Keratinocyte (primary cell): ENCODE data around the gene HMCN1. TPM values are rescaled to one million over a fixed set of nuclear protein-coding genes. Genes with fewer than 3 reads are reported as not detected.

Experiments
- DNase-seq: peaks from one replicate; pipeline ENCODE4 v3.0.0-alpha.2; 2011; ENCODE audit warnings: low read depth, missing footprints, low spot score
- FAIRE-seq: peaks from 2 replicates; lab custom pipeline; 2011; peaks lifted over from hg19 to GRCh38; lab: Jason Lieb, UNC
- H2AFZ ChIP-seq: 2 replicates; pipeline ENCODE4 v1.6.0; 2012; ENCODE audit warnings: low read length, control low read depth, inconsistent platforms; ENCODE audit not compliant: control insufficient read depth
- H3K27ac ChIP-seq: 2 replicates; pipeline ENCODE4 v1.5.1; 2011; ENCODE audit warnings: low read length; ENCODE audit not compliant: control insufficient read depth, insufficient read depth
- H3K27me3 ChIP-seq: 3 replicates; pipeline ENCODE4 v1.6.0; 2011; ENCODE audit warnings: low read length; ENCODE audit not compliant: control insufficient read depth, insufficient read depth; ENCODE audit errors: extremely low read depth
- H3K36me3 ChIP-seq, 2 experiments: 2 replicates in 1 of 2; 3 replicates in 1 of 2; pipeline ENCODE4 v1.5.1; 2011; ENCODE audit warnings: low read length in 2 of 2, mild to moderate bottlenecking in 1 of 2; ENCODE audit not compliant: control insufficient read depth in 2 of 2, insufficient read depth in 2 of 2; ENCODE audit errors: extremely low read depth in 1 of 2
- H3K4me1 ChIP-seq: 3 replicates; pipeline ENCODE4 v1.5.1; 2011; ENCODE audit warnings: low read length; ENCODE audit not compliant: control insufficient read depth, insufficient read depth; ENCODE audit errors: extremely low read depth
- H3K4me2 ChIP-seq: 3 replicates; pipeline ENCODE4 v1.6.0; 2011; ENCODE audit warnings: low read depth, low read length; ENCODE audit not compliant: control insufficient read depth, insufficient read depth; ENCODE audit errors: extremely low read depth
- H3K4me3 ChIP-seq, 3 experiments: fragments of 200-600 bp in 1 of 3; sonication (generic) in 1 of 3; 2 replicates in 2 of 3; 3 replicates in 1 of 3; pipeline ENCODE4 v1.5.1; 2011 to 2016; ENCODE audit warnings: low read length in 3 of 3, mild to moderate bottlenecking in 3 of 3, control low read depth in 2 of 3, inconsistent platforms in 1 of 3, low read depth in 1 of 3, mixed read lengths in 1 of 3, mixed run types in 1 of 3, moderate library complexity in 1 of 3; ENCODE audit not compliant: control insufficient read depth in 2 of 3, insufficient read depth in 2 of 3; ENCODE audit errors: extremely low read depth in 1 of 3
- H3K79me2 ChIP-seq: 2 replicates; pipeline ENCODE4 v1.6.0; 2012; ENCODE audit warnings: low read length; ENCODE audit not compliant: control insufficient read depth, insufficient read depth
- H3K9ac ChIP-seq: 3 replicates; pipeline ENCODE4 v1.6.0; 2011; ENCODE audit warnings: low read length; ENCODE audit not compliant: control insufficient read depth, insufficient read depth; ENCODE audit errors: extremely low read depth
- H3K9me1 ChIP-seq: 3 replicates; pipeline ENCODE4 v1.6.0; 2011; ENCODE audit warnings: low read length; ENCODE audit not compliant: control insufficient read depth, insufficient read depth; ENCODE audit errors: extremely low read depth
- H3K9me3 ChIP-seq: 2 replicates; pipeline ENCODE4 v1.5.1; 2012; ENCODE audit warnings: low read depth, low read length; ENCODE audit not compliant: control insufficient read depth
- H4K20me1 ChIP-seq: 3 replicates; pipeline ENCODE4 v1.6.0; 2011; ENCODE audit warnings: low read length; ENCODE audit not compliant: control insufficient read depth, insufficient read depth; ENCODE audit errors: extremely low read depth
- EZH2 ChIP-seq: IDR thresholded peaks from one replicate; pipeline ENCODE4 v1.6.1; 2012; ENCODE audit warnings: inconsistent platforms, mild to moderate bottlenecking, low read length, moderate library complexity
- dilution Hi-C: fragments of 300-500 bp; cut with MboI; formaldehyde crosslinking; loops from one replicate; pipeline ENCODE4 v1.7.0; 2020; ENCODE audit warnings: low sequenced_read_pairs; ENCODE audit not compliant: extremely low pct_ligation_motif_present
- polyA plus RNA-seq, 5 experiments: library from polyadenylated mRNA; depleted of rRNA in 3 of 5; stranded (reverse) in 3 of 5; stranded (forward) in 1 of 5; unstranded in 1 of 5; fragments of >200 nt; gene quantifications; 1 replicate in 1 of 5; 2 replicates in 3 of 5; 3 replicates in 1 of 5; pipeline versions ENCODE4 v1.2.1 to v1.2.3, GENCODE V29; 2011 to 2012; ENCODE audit warnings: missing spikeins in 2 of 5, low read depth in 1 of 5, low replicate concordance in 1 of 5
- TF ChIP-seq, protein P1 (sequence below), 3 experiments: IDR thresholded peaks in 1 of 3; conservative IDR thresholded peaks in 1 of 3; optimal IDR thresholded peaks in 1 of 3; 2 replicates in 2 of 3; 3 replicates in 1 of 3; pipeline versions ENCODE3 to v1.5.1; 2011; ENCODE audit warnings: low read length in 3 of 3, mild to moderate bottlenecking in 3 of 3, moderate library complexity in 2 of 3, control low read depth in 1 of 3, inconsistent platforms in 1 of 3; ENCODE audit not compliant: insufficient read depth in 2 of 3; ENCODE audit errors: extremely low read depth in 1 of 3

The HMCN1 gene
- polyA plus RNA-seq, 1 donor (not counting 4 experiments of a cell fraction or from before 2014, with no cell fraction given): 1.8 TPM

DNA sequence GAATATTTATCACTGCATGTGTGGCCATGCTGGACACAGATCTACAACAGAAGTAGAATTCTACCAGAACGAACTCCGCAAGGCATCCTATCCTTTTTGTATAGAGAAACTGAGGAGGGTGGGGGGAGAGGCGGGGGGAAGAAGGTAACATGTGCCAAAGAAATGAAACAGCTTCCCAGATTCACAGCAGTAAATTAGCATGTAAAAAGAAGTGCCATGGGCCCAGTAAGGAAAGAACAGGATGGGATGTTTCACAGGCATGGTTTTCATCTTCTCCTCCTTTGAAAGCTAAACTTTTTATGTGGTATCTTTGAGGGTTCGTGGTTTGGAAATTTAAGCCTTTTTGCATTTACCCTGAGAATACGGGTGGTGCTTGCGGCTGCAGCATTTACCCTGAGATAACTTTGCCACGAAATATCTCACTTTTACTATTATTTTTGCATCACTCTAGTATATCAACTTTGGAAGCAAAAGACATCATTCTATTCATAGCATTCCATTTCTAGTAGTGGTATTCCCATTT is 471.9 kb downstream of the HMCN1 start:
- dilution Hi-C loops: no loop called here
- no peak overlapping the region for H3K4me3 ChIP-seq
- no peak overlapping the region for H3K4me2 ChIP-seq
- no peaks in the 10 kb centered on the region for H3K9me3 ChIP-seq
- H3K9ac ChIP-seq: no peak overlapping the region
- H3K27me3 ChIP-seq: no peaks in the 10 kb centered on the region
- peaks cover 3% of the 10 kb centered on the region for H3K4me1 ChIP-seq
- no peak for TF ChIP-seq EZH2
- TF ChIP-seq, protein P1, sequence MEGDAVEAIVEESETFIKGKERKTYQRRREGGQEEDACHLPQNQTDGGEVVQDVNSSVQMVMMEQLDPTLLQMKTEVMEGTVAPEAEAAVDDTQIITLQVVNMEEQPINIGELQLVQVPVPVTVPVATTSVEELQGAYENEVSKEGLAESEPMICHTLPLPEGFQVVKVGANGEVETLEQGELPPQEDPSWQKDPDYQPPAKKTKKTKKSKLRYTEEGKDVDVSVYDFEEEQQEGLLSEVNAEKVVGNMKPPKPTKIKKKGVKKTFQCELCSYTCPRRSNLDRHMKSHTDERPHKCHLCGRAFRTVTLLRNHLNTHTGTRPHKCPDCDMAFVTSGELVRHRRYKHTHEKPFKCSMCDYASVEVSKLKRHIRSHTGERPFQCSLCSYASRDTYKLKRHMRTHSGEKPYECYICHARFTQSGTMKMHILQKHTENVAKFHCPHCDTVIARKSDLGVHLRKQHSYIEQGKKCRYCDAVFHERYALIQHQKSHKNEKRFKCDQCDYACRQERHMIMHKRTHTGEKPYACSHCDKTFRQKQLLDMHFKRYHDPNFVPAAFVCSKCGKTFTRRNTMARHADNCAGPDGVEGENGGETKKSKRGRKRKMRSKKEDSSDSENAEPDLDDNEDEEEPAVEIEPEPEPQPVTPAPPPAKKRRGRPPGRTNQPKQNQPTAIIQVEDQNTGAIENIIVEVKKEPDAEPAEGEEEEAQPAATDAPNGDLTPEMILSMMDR (optimal IDR thresholded peaks at IDR 0.05 in 1 of 3, IDR thresholded peaks at IDR 0.05 in 1 of 3, conservative IDR thresholded peaks at IDR 0.05 in 1 of 3; ENCODE audit: extremely low read depth in 1 of 3, insufficient read depth in 2 of 3, low read length in 3 of 3): no peak
- no peaks in the 10 kb centered on the region for H4K20me1 ChIP-seq
- H3K27ac ChIP-seq: no peak overlapping the region
- H2AFZ ChIP-seq: no peak overlapping the region
- DNase-seq: no peak
- H3K79me2 ChIP-seq: no peaks in the 10 kb centered on the region
- H3K36me3 ChIP-seq: no peaks in the 10 kb centered on the region
- no peaks in the 10 kb centered on the region for H3K9me1 ChIP-seq
- FAIRE-seq: no peak

DNA sequence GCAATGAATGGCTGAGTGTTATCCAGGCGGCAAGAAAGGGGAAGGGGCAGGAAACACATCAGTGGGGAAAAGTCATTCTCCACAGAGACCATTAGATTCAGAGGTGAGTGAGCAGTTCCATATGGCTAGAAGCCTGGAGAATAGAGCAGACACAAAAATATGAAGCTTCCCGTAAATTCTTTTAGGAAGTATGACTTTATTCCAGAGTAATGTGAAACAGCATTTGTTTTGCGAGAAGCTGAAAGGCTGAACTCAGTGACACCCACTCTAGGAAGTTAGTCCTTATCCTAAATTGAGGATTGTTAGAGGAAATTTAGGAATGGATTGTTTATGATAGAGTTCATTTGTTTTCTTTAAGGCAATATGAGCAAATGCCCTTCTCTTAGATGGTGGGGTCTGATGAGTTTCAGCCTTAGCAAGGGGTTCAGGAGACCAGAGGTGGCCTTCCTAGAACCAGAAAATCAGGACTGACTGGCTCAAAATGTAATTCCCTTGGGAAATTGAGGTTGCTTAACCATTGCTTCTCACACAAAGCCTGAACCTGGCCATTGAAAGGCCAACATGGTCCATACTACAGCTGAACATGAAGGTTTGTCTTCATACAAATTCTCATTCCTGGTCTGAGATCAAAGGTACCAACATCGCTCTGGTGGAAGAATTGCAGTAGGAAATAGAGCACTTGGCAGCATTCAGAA is 473.3 kb downstream of the HMCN1 start:
- dilution Hi-C loops: no loop called here
- Histone ChIP-seq H3K27me3 (no peaks in the 10 kb centered on the region), H3K4me3 (no peak overlapping the region), H3K9me1 (no peaks in the 10 kb centered on the region), H3K9ac (no peak overlapping the region), H2AFZ (no peak overlapping the region), H3K9me3 (no peaks in the 10 kb centered on the region), H3K4me1 (peaks cover 3% of the 10 kb centered on the region), H3K79me2 (no peaks in the 10 kb centered on the region), H3K36me3 (no peaks in the 10 kb centered on the region), H4K20me1 (no peaks in the 10 kb centered on the region), H3K27ac (no peak overlapping the region), H3K4me2 (no peak overlapping the region)
- no peak for TF ChIP-seq EZH2
- TF ChIP-seq, protein P1 (optimal IDR thresholded peaks at IDR 0.05 in 1 of 3, IDR thresholded peaks at IDR 0.05 in 1 of 3, conservative IDR thresholded peaks at IDR 0.05 in 1 of 3; ENCODE audit: extremely low read depth in 1 of 3, insufficient read depth in 2 of 3, low read length in 3 of 3): no peak
- DNase-seq (no peak), FAIRE-seq (no peak)
